B cell (primary cell): ENCODE measurements around the gene PDE4B. TPM values are rescaled to one million over a fixed set of nuclear protein-coding genes. Genes with fewer than 3 reads are reported as not detected.
A peak's percentile ranks its signal among the peaks of the same experiment; 100 is the strongest.

Experiments
- ATAC-seq: fragments of 200-7000 bp; cut with Tn5 transposase; one replicate; pipeline ENCODE4 v1.10.0; 2021; ENCODE audit warnings: low read depth, mild to moderate bottlenecking, moderate number of reproducible peaks, moderate library complexity
- CTCF ChIA-PET: fragments of 350-600 bp; sonication (Branson Sonifier 250); formaldehyde crosslinking; loops from one replicate; lab custom pipeline; 2021; ENCODE audit warnings: antibody characterized with exemption, inconsistent platforms; lab: Charles Lee
- POLR2A ChIA-PET: fragments of 350-600 bp; sonication (Branson Sonifier 250); formaldehyde crosslinking; loops from one replicate; lab custom pipeline; 2021; ENCODE audit warnings: antibody characterized with exemption; lab: Charles Lee
- DNase-seq: peaks from one replicate; pipeline ENCODE4 v3.0.0; 2013
- H2AFZ ChIP-seq: 2 replicates; pipeline ENCODE4 v1.6.1; 2012; ENCODE audit warnings: mild to moderate bottlenecking, low read depth, low read length; ENCODE audit not compliant: insufficient read depth, poor library complexity, severe bottlenecking
- H3K27ac ChIP-seq, 2 donors: 1 replicate in 1 of 2; 2 replicates in 1 of 2; pipeline ENCODE4 v1.5.1; 2012 to 2013; ENCODE audit warnings: low read length in 2 of 2, mild to moderate bottlenecking in 2 of 2, moderate library complexity in 1 of 2
- H3K27me3 ChIP-seq, 4 experiments: fragments of 200-600 bp in 1 of 4; sonication (generic) in 1 of 4; replicated peaks in 1 of 4; 1 replicate in 2 of 4; 2 replicates in 2 of 4; pipeline versions ENCODE4 v1.6.1 to v1.7.0; 2013 to 2016; ENCODE audit warnings: low read length in 3 of 4, mild to moderate bottlenecking in 2 of 4, mixed read lengths in 1 of 4, moderate library complexity in 1 of 4; ENCODE audit not compliant: insufficient read depth in 4 of 4, control insufficient read depth in 3 of 4; ENCODE audit errors: control extremely low read depth in 1 of 4
- H3K36me3 ChIP-seq, 2 experiments: replicated peaks in 1 of 2; 1 replicate in 1 of 2; 2 replicates in 1 of 2; pipeline versions ENCODE4 v1.6.1 to v1.7.1; 2013; ENCODE audit warnings: low read length in 1 of 2; ENCODE audit not compliant: insufficient read depth in 2 of 2, control insufficient read depth in 1 of 2; ENCODE audit errors: control extremely low read depth in 1 of 2, extremely low read depth in 1 of 2
- H3K4me1 ChIP-seq, 2 donors: fragments of 200-600 bp in 1 of 2; sonication (generic) in 1 of 2; 1 replicate in 1 of 2; 2 replicates in 1 of 2; pipeline versions ENCODE4 v1.5.1 to v1.6.1; 2013 to 2017; ENCODE audit warnings: low read length in 2 of 2; ENCODE audit not compliant: control insufficient read depth in 2 of 2, insufficient read depth in 2 of 2
- H3K4me2 ChIP-seq: replicated peaks from 2 replicates; pipeline ENCODE3; 2012; ENCODE audit warnings: mild to moderate bottlenecking, low read depth, low read length; ENCODE audit not compliant: poor library complexity, severe bottlenecking
- H3K4me3 ChIP-seq, 5 experiments: fragments of 200-600 bp in 1 of 5; sonication (generic) in 1 of 5; 1 replicate in 3 of 5; 2 replicates in 2 of 5; pipeline versions ENCODE4 v1.5.1 to v1.7.0; 2011 to 2016; ENCODE audit warnings: low read length in 4 of 5, mild to moderate bottlenecking in 4 of 5, low read depth in 2 of 5, control low read depth in 1 of 5, moderate library complexity in 1 of 5; ENCODE audit not compliant: insufficient read depth in 1 of 5; ENCODE audit errors: control extremely low read depth in 1 of 5, extremely low read depth in 1 of 5
- H3K79me2 ChIP-seq: fragments of 200-600 bp; sonication (generic); one replicate; pipeline ENCODE4 v1.6.0; 2016; ENCODE audit warnings: low read length; ENCODE audit not compliant: control insufficient read depth, insufficient read depth
- H3K9ac ChIP-seq: fragments of 200-600 bp; sonication (generic); 2 replicates; pipeline ENCODE4 v1.6.1; 2017; ENCODE audit warnings: mild to moderate bottlenecking, low read length, moderate library complexity
- H3K9me3 ChIP-seq, 3 donors: one replicate each; pipeline versions ENCODE4 v1.6.1 to v1.7.1; 2013; ENCODE audit warnings: low read length in 2 of 3; ENCODE audit not compliant: control insufficient read depth in 2 of 3, insufficient read depth in 1 of 3; ENCODE audit errors: control extremely low read depth in 1 of 3
- H4K20me1 ChIP-seq: 2 replicates; pipeline ENCODE4 v1.6.0; 2012; ENCODE audit warnings: mild to moderate bottlenecking, low read length; ENCODE audit not compliant: insufficient read depth, control insufficient read depth, poor library complexity, severe bottlenecking
- H3K27ac Mint-ChIP-seq: one replicate; pipeline ENCODE4 v1.8.0; 2021; ENCODE audit warnings: mixed read lengths
- H3K27me3 Mint-ChIP-seq: one replicate; pipeline ENCODE4 v1.8.0; 2021; ENCODE audit warnings: mixed read lengths
- H3K4me1 Mint-ChIP-seq: one replicate; pipeline ENCODE4 v1.8.0; 2021; ENCODE audit warnings: mixed read lengths
- H3K4me3 Mint-ChIP-seq: one replicate; pipeline ENCODE4 v1.8.0; 2021; ENCODE audit warnings: mixed read lengths
- H3K9me3 Mint-ChIP-seq: one replicate; pipeline ENCODE4 v1.8.0; 2022; ENCODE audit warnings: mixed read lengths; ENCODE audit not compliant: insufficient read depth
- CTCF ChIP-seq: fragments of 200-600 bp; IDR thresholded peaks from one replicate; pipeline ENCODE4 v1.8.0; 2022; ENCODE audit warnings: antibody characterized with exemption, mild to moderate bottlenecking
- EZH2 ChIP-seq: IDR thresholded peaks from 2 replicates; pipeline ENCODE4 v1.6.1; 2012; ENCODE audit warnings: borderline replicate concordance, low read depth, mild to moderate bottlenecking, moderate library complexity, low read length; ENCODE audit not compliant: insufficient read depth, poor library complexity, severe bottlenecking
- WGBS: methylation state at CpG from one replicate; pipeline ENCODE4 v1.1.5; 2013; ENCODE audit warnings: missing lambda C conversion rate; ENCODE audit not compliant: insufficient coverage; 5-methylcytosine and 5-hydroxymethylcytosine counted together
- intact Hi-C: fragments of 100-400 bp; cut with micrococcal nuclease; formaldehyde crosslinking; loops from one replicate; pipeline ENCODE4 v1.10.0; 2022
- polyA plus RNA-seq: library from polyadenylated mRNA; depleted of rRNA; stranded (reverse); fragments of >200 nt; gene quantifications from 2 replicates; pipeline ENCODE4 v1.2.3, GENCODE V29; 2012
- total RNA-seq, 2 donors: library from RNA; stranded (reverse); fragments of 120-200 nt in 1 of 2; gene quantifications; 1 replicate in 1 of 2; 2 replicates in 1 of 2; pipeline versions ENCODE4 v1.2.3 to v1.2.4, GENCODE V29; 2013 to 2022

Gene PDE4B
- total and polyA plus RNA-seq, 2 donors (not counting 1 experiment from before 2014, with no cell fraction given): 63.7 to 242 TPM

- H3K4me2 ChIP-seq: peak overlapping the region; percentile 55
- no peaks in the 10 kb centered on the region for H3K36me3 ChIP-seq
- Mint-ChIP-seq H3K4me1 (peaks cover 73% of the 10 kb centered on the region), H3K27ac (peak overlapping the region; percentile 92), H3K9me3 (no peaks in the 10 kb centered on the region), H3K4me3 (peak overlapping the region; percentile 80), H3K27me3 (no peaks in the 10 kb centered on the region)
- no CpG with 5 or more reads among the region's 3 CpGs for WGBS
- H2AFZ ChIP-seq: no peak overlapping the region
- ATAC-seq (no peak), DNase-seq (no peak)
- TF ChIP-seq EZH2 (no peak), CTCF (no peak)
- peak overlapping the region in 2 of 5 experiments; percentile 10 to 13 for H3K4me3 ChIP-seq
- intact Hi-C loops: loop anchor here (1.0 to 2.0 kb wide), 8 partner anchors 12 to 163 kb away; no protein-coding TSS in a partner anchor
- peak overlapping the region; percentile 85 to 86 for H3K27ac ChIP-seq
- H3K9me3 ChIP-seq: no peaks in the 10 kb centered on the region
- no peaks in the 10 kb centered on the region for H3K27me3 ChIP-seq
- ChIA-PET POLR2A (interaction anchor here (0.8 to 1.7 kb wide), 3 partner anchors 49 to 119 kb away, joined by 3 to 11 read pairs (median 10); no protein-coding TSS in a partner anchor), CTCF (interaction anchor here (0.7 to 3.4 kb wide), 28 partner anchors 9 to 167 kb away, joined by 3 to 28 read pairs (median 6); no protein-coding TSS in a partner anchor)
- H4K20me1 ChIP-seq: no peaks in the 10 kb centered on the region
- H3K9ac ChIP-seq: peak overlapping the region; percentile 7
- H3K4me1 ChIP-seq: peaks cover 57 to 60% of the 10 kb centered on the region in 2 donors
- peaks cover 7% of the 10 kb centered on the region for H3K79me2 ChIP-seq
Observed at GRCh38 chr1:66282891-66283621, 490.4 kb downstream of the PDE4B start.

GRCh38 chr1:66283622-66284041, 490.9 kb downstream of the PDE4B start:
- TF ChIP-seq EZH2 (no peak), CTCF (no peak)
- CTCF ChIA-PET: interaction anchor here (1.2 to 3.4 kb wide), 7 partner anchors 30 to 162 kb away, joined by 3 to 28 read pairs (median 11); no protein-coding TSS in a partner anchor
- no peaks in the 10 kb centered on the region for H3K36me3 ChIP-seq
- H4K20me1 ChIP-seq: no peaks in the 10 kb centered on the region
- Mint-ChIP-seq H3K9me3 (no peaks in the 10 kb centered on the region), H3K4me1 (peaks cover 67% of the 10 kb centered on the region), H3K4me3 (peak overlapping the region; percentile 67), H3K27me3 (no peaks in the 10 kb centered on the region), H3K27ac (peak overlapping the region; percentile 78)
- peaks cover 7% of the 10 kb centered on the region for H3K79me2 ChIP-seq
- H3K4me2 ChIP-seq: peak overlapping the region; percentile 55
- no peak overlapping the region for H3K9ac ChIP-seq
- intact Hi-C loops: loop anchor here (2.0 kb wide), 1 partner anchor 155 kb away; no protein-coding TSS in a partner anchor
- peak; percentile 52 for DNase-seq
- ATAC-seq: no peak
- WGBS: no CpG with 5 or more reads among the region's 2 CpGs
- no peak overlapping the region for H3K4me3 ChIP-seq
- peak overlapping the region; percentile 85 to 86 for H3K27ac ChIP-seq
- no peaks in the 10 kb centered on the region for H3K27me3 ChIP-seq
- H2AFZ ChIP-seq: no peak overlapping the region
- POLR2A ChIA-PET: no interaction called here
- no peaks in the 10 kb centered on the region for H3K9me3 ChIP-seq
- H3K4me1 ChIP-seq: peaks cover 51 to 54% of the 10 kb centered on the region in 2 donors
